AG04449 (cell line): ENCODE results near the gene MIOS.

Experiments used
- CTCF ChIA-PET: fragments of 350-600 bp; formaldehyde crosslinking; extraction: SDS; loops from one replicate; lab custom pipeline; 2021; ENCODE audit warnings: antibody characterized with exemption; lab: Yijun Ruan, JAX
- POLR2A ChIA-PET: fragments of 400-600, 350-600 bp; formaldehyde crosslinking; extraction: SDS; loops from one replicate; lab custom pipeline; 2020; ENCODE audit warnings: antibody characterized with exemption, inconsistent platforms; lab: Yijun Ruan, JAX
- DNase-seq: peaks from one replicate; pipeline ENCODE4 v3.0.0-alpha.2; 2010; ENCODE audit warnings: low read depth, low spot score
- H3K4me3 ChIP-seq: 2 replicates; pipeline ENCODE4 v1.5.1; 2011; ENCODE audit warnings: low read depth, mild to moderate bottlenecking, control low read depth, low read length
- TF ChIP-seq, protein P1 (sequence below): IDR thresholded peaks from one replicate; pipeline ENCODE4 v1.5.1; 2011; ENCODE audit warnings: mild to moderate bottlenecking, moderate library complexity, low read length, control low read depth, inconsistent platforms; ENCODE audit not compliant: insufficient read depth; ENCODE audit errors: missing control alignments

Gene MIOS

DNA sequence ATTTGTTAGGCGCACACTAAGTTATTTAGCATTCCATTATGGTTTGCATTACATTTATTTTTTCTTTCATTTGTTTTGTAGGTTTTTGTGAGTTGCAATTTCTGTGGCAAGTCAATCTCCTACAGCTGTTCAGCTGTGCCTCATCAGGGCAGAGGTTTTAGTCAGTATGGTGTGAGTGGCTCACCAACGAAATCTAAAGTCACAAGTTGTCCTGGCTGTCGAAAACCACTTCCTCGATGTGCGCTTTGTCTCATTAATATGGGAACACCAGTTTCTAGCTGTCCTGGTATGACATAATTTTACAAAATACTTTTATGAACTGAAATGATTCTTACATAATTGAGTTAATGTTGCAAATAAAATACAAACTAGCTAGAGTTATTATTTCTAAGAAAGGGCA is 29.5 kb downstream of the MIOS start:
- ChIA-PET POLR2A (no interaction called here), CTCF (interaction anchor here (0.7 to 3.5 kb wide), 13 partner anchors 8 to 700 kb away, joined by 3 to 49 read pairs (median 5); no protein-coding TSS in a partner anchor)

DNA sequence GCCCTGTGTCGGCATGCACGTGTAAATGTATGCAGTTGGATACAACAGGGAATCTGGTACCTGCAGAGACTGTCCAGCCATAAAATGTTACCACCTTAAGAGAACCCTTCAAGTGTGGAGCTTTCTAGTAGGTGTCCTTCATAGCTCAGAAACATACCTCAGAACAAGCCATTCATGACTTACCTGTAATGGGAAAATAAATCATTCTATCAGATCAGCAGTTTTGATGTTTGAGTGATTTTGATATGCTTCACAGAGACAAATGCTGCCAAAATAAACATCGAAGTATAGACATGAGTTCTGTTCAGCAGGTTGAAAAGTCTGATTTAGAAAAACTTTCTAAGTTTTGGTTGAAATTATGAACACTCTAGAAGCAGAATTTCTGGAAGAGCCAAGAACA is 40.3 kb downstream of the MIOS start:
- CTCF ChIA-PET: interaction anchor here (0.8 to 1.2 kb wide), 2 partner anchors 11 to 182 kb away, joined by 3 read pairs; no protein-coding TSS in a partner anchor

More for the DNA sequence above, 29.5 kb downstream of the MIOS start:
- H3K4me3 ChIP-seq: no peak overlapping the region
- TF ChIP-seq, protein P1, sequence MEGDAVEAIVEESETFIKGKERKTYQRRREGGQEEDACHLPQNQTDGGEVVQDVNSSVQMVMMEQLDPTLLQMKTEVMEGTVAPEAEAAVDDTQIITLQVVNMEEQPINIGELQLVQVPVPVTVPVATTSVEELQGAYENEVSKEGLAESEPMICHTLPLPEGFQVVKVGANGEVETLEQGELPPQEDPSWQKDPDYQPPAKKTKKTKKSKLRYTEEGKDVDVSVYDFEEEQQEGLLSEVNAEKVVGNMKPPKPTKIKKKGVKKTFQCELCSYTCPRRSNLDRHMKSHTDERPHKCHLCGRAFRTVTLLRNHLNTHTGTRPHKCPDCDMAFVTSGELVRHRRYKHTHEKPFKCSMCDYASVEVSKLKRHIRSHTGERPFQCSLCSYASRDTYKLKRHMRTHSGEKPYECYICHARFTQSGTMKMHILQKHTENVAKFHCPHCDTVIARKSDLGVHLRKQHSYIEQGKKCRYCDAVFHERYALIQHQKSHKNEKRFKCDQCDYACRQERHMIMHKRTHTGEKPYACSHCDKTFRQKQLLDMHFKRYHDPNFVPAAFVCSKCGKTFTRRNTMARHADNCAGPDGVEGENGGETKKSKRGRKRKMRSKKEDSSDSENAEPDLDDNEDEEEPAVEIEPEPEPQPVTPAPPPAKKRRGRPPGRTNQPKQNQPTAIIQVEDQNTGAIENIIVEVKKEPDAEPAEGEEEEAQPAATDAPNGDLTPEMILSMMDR: no peak
- no peak for DNase-seq

DNA sequence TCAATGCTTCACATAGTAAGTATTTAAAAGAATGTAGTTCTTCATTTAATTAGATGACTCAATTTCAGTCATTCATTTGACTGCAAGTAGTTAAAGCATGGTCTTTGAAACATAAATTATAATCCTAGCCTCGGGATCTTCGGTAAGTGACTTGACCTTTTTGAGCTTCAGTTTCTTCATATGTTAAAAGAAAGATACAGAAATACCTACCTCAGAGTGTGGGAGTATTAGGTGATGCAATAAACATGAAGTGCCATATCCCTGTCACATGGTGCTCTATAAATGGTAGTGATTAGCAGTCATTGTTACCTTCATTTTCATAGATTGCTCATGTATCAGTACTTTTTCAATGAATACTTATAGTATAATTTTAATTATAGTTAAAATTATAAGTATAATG is 42.6 kb downstream of the MIOS start:
- DNase-seq: no peak
- CTCF ChIA-PET: interaction anchor here (0.6 to 1.9 kb wide), 2 partner anchors 14 to 26 kb away, joined by 3 to 5 read pairs; no protein-coding TSS in a partner anchor
- H3K4me3 ChIP-seq: no peak overlapping the region
- TF ChIP-seq, protein P1: no peak
- POLR2A ChIA-PET: no interaction called here

More for the DNA sequence above, 40.3 kb downstream of the MIOS start:
- DNase-seq: no peak
- TF ChIP-seq, protein P1: no peak
- POLR2A ChIA-PET: no interaction called here
- no peak overlapping the region for H3K4me3 ChIP-seq

DNA sequence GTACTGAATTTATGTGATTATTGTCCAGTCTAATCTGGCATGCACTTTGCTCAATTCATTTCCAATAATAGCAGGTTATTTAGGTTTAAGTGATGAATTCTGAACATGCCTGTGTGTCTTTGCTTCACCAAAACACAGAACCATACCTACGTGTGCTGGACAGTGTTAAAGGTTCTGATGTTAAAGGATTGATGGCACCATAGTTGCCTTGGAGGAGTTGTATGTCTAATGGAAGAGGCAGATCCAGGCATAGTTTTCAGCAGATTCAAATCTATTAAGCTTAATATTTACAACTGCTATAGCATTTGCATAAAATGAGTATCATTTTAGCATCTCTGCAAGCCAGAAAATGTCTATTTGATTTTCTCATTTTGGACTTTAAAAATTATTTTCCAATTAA is 45.8 kb downstream of the MIOS start:
- DNase-seq: no peak
- no peak overlapping the region for H3K4me3 ChIP-seq
- ChIA-PET POLR2A (no interaction called here), CTCF (interaction anchor here (0.6 kb wide), 1 partner anchor 8 kb away, joined by 3 read pairs; no protein-coding TSS in a partner anchor)
- TF ChIP-seq, protein P1: no peak

DNA sequence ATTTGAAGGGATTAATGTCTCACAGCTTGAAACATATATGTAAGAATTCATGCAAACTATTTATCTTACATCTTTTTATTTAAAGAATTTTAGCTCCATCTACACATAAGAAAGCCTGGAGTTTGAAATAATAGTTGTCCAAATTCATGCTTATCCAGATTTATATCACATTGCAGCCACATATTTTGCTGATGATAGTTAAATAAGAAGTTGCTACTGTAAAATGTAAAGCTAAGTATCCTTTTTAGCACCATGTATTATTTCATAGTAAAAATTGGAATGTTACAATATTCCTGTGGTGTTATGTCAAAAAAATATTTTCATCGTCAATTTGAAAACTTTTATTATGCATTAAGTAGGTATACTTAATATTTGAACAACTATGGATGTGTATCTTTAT is 46.5 kb downstream of the MIOS start:
- no peak for DNase-seq
- ChIA-PET POLR2A (no interaction called here), CTCF (no interaction called here)
- TF ChIP-seq, protein P1: no peak
- H3K4me3 ChIP-seq: no peak overlapping the region

DNA sequence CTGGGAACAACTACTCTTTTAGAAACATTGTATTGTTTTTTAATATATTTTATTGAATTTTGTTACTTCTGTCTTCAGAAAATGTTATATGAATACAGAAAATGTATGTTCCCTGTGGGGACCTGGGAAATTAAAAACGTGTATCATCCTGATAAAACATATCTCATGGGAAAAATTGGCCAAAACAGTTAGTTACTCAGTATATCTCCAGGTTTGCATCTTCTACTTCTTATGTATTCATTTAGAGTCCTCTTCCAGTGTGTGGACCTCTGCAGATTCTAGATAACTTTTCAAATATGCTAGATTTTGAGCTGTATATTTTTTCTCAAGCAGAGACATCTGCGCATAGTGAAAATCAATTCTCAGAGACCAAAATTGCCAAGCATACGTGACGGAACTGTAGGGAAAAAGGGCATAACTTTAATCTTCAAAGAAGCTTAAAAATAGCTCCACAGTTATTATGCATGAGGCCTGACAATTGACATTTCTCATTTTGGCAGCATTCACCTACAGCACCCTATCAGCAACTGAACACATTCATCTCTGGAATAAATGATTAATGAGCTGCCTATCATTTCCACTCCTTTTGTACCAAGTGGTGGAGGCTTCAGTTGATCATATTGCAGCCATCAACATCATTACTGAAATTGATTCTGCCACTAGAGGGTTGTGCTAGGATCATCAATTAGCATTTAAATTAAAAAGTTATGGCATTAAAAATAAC is 47.5 kb downstream of the MIOS start:
- ChIA-PET POLR2A (no interaction called here), CTCF (no interaction called here)
- TF ChIP-seq, protein P1: no peak

More for the DNA sequence above, 47.5 kb downstream of the MIOS start:
- H3K4me3 ChIP-seq: no peak overlapping the region
- no peak for DNase-seq
